Astrocyte of the spinal cord (primary cell): ENCODE results near the gene ARHGAP33.

Experiments
- DNase-seq: peaks from one replicate; pipeline ENCODE4 v3.0.0; 2011; ENCODE audit warnings: low read depth, low spot score
- H3K4me3 ChIP-seq: 2 replicates; pipeline ENCODE4 v1.5.1; 2011; ENCODE audit warnings: low read depth, mild to moderate bottlenecking, low read length, moderate library complexity
- in situ Hi-C: cut with HindIII; loops from 2 replicates; pipeline ENCODE4 v1.10.0; 2017; ENCODE audit warnings: low sequenced_read_pairs
- TF ChIP-seq, protein P1 (sequence below): IDR thresholded peaks from 2 replicates; pipeline ENCODE4 v1.5.1; 2012; ENCODE audit warnings: low read depth, mild to moderate bottlenecking, low read length, inconsistent platforms

Gene ARHGAP33

DNA sequence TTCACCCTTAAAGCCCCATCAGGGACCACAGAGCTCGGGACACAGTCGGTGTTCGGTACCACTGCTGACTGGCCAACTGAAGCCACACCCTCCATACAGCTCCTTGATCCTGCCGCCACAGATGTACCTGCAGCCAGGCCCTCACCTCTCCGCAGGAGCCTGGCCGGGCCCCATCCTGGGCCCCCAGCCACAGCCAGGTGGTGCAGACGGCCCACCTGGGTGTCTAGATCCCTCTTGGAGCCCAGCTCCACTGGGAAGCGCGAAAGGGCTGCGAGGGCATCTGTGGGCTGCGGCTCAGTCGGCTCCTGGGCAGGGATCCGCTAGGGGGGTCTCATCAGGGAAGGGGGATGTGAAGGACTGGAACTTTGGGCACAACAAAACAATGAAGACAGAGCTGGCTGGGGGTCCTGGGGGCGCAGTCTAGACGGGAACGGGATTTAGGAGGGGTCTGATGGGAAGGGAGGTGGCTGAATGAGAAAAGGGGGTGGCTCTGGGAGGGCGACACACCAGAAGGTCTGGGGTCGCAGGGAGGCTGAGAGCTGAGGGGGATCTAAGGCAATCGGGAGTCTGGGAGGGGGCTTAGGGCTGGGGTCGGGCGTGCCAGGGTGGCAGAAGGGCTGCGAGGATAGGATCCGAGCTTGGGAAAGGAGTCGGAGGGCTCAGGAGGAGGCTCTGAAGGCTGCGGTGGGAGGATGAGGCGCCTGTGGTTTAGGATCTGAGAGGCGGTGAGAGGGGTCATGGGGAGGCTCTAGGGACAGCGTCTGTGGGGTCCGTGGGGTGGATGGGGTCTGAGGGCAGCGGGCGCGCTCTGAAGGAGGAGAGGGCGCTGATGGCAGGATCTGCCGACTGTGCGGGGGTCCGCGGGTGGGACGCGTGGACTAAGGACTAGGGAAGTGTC is 21.5 kb downstream of the ARHGAP33 start:
- in situ Hi-C loops = no loop called here
- DNase-seq = no peak
- TF ChIP-seq, protein P1, sequence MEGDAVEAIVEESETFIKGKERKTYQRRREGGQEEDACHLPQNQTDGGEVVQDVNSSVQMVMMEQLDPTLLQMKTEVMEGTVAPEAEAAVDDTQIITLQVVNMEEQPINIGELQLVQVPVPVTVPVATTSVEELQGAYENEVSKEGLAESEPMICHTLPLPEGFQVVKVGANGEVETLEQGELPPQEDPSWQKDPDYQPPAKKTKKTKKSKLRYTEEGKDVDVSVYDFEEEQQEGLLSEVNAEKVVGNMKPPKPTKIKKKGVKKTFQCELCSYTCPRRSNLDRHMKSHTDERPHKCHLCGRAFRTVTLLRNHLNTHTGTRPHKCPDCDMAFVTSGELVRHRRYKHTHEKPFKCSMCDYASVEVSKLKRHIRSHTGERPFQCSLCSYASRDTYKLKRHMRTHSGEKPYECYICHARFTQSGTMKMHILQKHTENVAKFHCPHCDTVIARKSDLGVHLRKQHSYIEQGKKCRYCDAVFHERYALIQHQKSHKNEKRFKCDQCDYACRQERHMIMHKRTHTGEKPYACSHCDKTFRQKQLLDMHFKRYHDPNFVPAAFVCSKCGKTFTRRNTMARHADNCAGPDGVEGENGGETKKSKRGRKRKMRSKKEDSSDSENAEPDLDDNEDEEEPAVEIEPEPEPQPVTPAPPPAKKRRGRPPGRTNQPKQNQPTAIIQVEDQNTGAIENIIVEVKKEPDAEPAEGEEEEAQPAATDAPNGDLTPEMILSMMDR = no peak
- no peak overlapping the region for H3K4me3 ChIP-seq

DNA sequence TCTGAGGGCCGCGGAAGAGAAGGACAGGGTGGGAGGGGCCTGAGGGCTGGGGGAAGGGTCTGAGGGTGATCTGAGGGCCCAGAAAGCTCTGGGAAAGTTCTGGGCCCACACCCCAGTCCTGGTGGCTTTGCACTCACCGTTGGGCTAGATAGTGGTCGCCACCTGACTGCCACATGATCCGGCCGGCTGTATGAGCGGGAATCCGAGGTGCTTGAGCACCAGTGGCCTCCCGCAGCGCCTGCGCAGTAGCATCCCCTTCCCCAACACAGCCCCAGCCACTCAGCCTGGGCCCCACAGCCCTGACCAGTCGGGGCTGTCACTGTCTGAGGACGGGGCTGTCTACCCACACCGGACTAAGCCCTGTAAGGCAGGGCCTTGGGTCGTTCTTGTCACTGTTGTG is 22.3 kb downstream of the ARHGAP33 start:
- TF ChIP-seq, protein P1 = no peak
- in situ Hi-C loops = no loop called here
- no peak overlapping the region for H3K4me3 ChIP-seq
- no peak for DNase-seq

DNA sequence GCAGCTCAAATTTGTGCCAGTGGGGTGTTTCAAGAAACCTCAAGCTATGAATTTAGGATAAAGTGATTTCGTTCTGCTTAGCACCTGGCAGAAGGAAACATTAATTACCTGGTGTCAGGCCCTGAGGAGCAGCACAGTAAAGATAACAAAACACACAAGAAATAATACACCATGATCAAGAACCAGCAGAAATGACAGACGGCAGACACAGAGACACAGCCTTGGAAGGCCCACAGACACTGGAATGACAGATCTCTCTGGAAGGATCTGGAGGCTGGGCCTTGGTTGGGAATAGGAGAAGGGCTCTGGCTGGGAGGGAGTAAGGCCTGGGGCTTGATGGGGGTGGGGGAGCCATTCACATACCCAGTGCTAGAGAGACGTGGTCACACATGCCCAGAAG is 26.5 kb downstream of the ARHGAP33 start:
- no peak for DNase-seq
- TF ChIP-seq, protein P1 = no peak
- in situ Hi-C loops = no loop called here
- no peak overlapping the region for H3K4me3 ChIP-seq

DNA sequence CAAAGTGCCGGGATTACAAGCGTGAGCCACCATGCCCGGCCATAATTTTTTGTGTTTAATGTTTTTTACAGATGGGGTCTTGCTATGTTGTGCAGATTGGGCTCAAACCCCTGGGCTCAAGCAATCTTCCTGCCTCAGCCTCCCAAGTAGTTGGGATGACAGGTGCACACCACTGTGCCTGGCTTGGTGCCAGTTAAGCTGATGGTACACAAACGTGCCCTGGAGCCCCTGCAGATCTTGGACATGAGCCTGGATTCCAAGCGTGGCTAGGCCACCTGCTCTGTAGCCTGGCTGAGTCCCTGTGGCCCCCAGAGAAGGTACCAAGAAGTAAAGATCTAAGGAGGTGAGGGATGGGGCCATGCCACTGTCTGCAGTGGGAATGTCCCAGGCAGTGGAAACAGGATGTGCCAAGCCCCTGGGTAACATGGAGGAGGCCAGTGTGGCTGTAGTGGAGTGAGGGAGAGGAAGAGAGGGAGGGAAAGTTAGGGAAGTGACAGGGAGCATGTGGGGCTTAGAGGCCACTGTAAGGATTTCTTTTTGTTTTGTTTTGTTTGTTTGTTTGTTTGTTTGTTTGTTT is 30.2 kb downstream of the ARHGAP33 start:
- TF ChIP-seq, protein P1 = no peak
- no peak overlapping the region for H3K4me3 ChIP-seq
- in situ Hi-C loops = no loop called here
- no peak for DNase-seq

DNA sequence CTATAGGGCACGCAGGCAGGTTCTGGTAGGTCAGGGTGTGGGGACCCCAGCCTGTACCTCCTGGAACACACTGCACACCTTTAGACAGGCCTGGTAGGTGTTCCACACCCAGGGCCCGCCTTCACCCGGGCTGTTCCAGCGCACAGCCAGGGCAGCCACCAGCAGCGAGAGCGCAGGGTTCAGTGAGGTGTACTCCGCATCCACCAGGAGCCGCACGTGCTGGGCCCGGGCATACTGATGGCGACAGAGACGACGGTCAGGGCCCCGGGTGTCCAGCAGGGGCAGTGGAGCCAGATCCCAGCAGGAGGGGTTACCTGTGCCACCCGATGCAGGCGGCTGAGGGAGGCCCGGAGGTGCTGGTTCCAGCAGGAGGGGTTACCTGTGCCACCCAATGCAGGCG is 31.2 kb downstream of the ARHGAP33 start:
- TF ChIP-seq, protein P1 = no peak
- in situ Hi-C loops = no loop called here
- no peak overlapping the region for H3K4me3 ChIP-seq
- no peak for DNase-seq

DNA sequence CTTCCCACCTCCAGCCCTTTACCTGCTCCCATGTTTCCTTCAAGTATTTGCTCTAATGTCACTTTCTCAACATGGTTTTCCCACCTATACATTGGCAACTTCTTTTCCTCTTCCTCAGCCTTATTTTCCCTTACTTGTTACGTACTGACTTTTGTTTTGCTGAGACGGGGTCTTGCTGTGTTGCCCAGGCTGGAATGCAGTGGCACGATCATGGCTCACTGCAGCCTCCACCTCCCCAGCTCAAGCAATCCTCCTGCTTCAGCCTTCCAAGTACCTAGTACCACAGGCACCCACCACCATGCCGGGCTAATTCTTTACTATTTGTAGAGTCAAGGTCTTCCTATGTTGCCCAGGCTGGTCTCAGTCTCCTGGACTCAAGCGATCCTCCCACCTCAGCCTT is 32.3 kb downstream of the ARHGAP33 start:
- H3K4me3 ChIP-seq = no peak overlapping the region
- in situ Hi-C loops = no loop called here
- DNase-seq = no peak
- TF ChIP-seq, protein P1 = no peak
